ENCODE data around the gene WLS. TPM values are rescaled to one million over a fixed set of nuclear protein-coding genes. Genes with fewer than 3 reads are reported as not detected.

Gene WLS
- total and polyA plus RNA-seq, 3 experiments from 2014 or later: not detected

- H3K9me3 Mint-ChIP-seq: peaks cover 0 to under 1% (median 0%) of the 10 kb centered on the region in 5 donors
- CTCF ChIA-PET: no interaction called here
These were observed 91.0 kb downstream of the WLS start for GRCh38 chr1:68141071-68142021.

GRCh38 chr1:68140536-68140935 is 91.8 kb downstream of the WLS start:
- Histone ChIP-seq H3K9me3 (ENCODE audit: low read length) (no peaks in the 10 kb centered on the region), H3K27ac (ENCODE audit: low read depth, low read length) (no peak overlapping the region), H3K36me3 (ENCODE audit: insufficient read depth, low read length) (no peaks in the 10 kb centered on the region), H3K4me3 (ENCODE audit: low read length) (no peak overlapping the region), H3K4me1 (ENCODE audit: insufficient read depth, low read length) (no peaks in the 10 kb centered on the region), H3K27me3 (ENCODE audit: insufficient read depth, low read length, poor library complexity, severe bottlenecking) (no peaks in the 10 kb centered on the region)
- Mint-ChIP-seq H3K4me3 (no peak overlapping the region), H3K4me1 (no peaks in the 10 kb centered on the region), H3K27ac (no peak overlapping the region), H3K9me3 (no peaks in the 10 kb centered on the region), H3K36me3 (no peaks in the 10 kb centered on the region), H3K27me3 (peaks cover 0 to 4% of the 10 kb centered on the region in 2 donors)
- POLR2A ChIA-PET: no interaction called here
- CTCF ChIA-PET: no interaction called here
- DNase-seq: no peak

More at GRCh38 chr1:68141071-68142021, 91.0 kb downstream of the WLS start:
- Histone ChIP-seq H3K9me3 (ENCODE audit: low read length) (no peaks in the 10 kb centered on the region), H3K27me3 (ENCODE audit: insufficient read depth, low read length, poor library complexity, severe bottlenecking) (no peaks in the 10 kb centered on the region), H3K4me3 (ENCODE audit: low read length) (no peak overlapping the region), H3K4me1 (ENCODE audit: insufficient read depth, low read length) (no peaks in the 10 kb centered on the region), H3K27ac (ENCODE audit: low read depth, low read length) (no peak overlapping the region), H3K36me3 (ENCODE audit: insufficient read depth, low read length) (no peaks in the 10 kb centered on the region)
- no peak for DNase-seq
- no peak overlapping the region for H3K27ac Mint-ChIP-seq
- no peaks in the 10 kb centered on the region for H3K36me3 Mint-ChIP-seq
- H3K27me3 Mint-ChIP-seq: peaks cover 3 to 4% of the 10 kb centered on the region in 2 donors
- no peak overlapping the region for H3K4me3 Mint-ChIP-seq
- H3K4me1 Mint-ChIP-seq: no peaks in the 10 kb centered on the region
- POLR2A ChIA-PET: no interaction called here

GRCh38 chr1:68136187-68136586 is 96.1 kb downstream of the WLS start:
- peak overlapping the region in 1 of 8 donors; percentile 52 for H3K27ac Mint-ChIP-seq
- peaks cover 0 to 2% (median 0%) of the 10 kb centered on the region in 5 donors for H3K9me3 Mint-ChIP-seq
- H3K9me3 ChIP-seq (ENCODE audit: low read length): no peaks in the 10 kb centered on the region
- CTCF ChIA-PET: no interaction called here
- H3K36me3 Mint-ChIP-seq: no peaks in the 10 kb centered on the region
- peaks cover 0 to 5% of the 10 kb centered on the region in 2 donors for H3K27me3 Mint-ChIP-seq
- no peak for DNase-seq
- no peaks in the 10 kb centered on the region for H3K36me3 ChIP-seq (ENCODE audit: insufficient read depth, low read length)
- H3K4me1 ChIP-seq (ENCODE audit: insufficient read depth, low read length): no peaks in the 10 kb centered on the region
- H3K4me3 Mint-ChIP-seq: no peak overlapping the region
- POLR2A ChIA-PET: no interaction called here
- H3K27ac ChIP-seq (ENCODE audit: low read depth, low read length): no peak overlapping the region
- no peaks in the 10 kb centered on the region for H3K4me1 Mint-ChIP-seq
- H3K27me3 ChIP-seq (ENCODE audit: insufficient read depth, low read length, poor library complexity, severe bottlenecking): no peaks in the 10 kb centered on the region
- no peak overlapping the region for H3K4me3 ChIP-seq (ENCODE audit: low read length)

GRCh38 chr1:68132426-68133130 is 99.7 kb downstream of the WLS start:
- DNase-seq: no peak
- Mint-ChIP-seq H3K27ac (no peak overlapping the region), H3K27me3 (peaks cover 0 to 2% of the 10 kb centered on the region in 2 donors), H3K4me1 (no peaks in the 10 kb centered on the region), H3K4me3 (no peak overlapping the region), H3K36me3 (no peaks in the 10 kb centered on the region), H3K9me3 (peaks cover 0 to 2% (median 0%) of the 10 kb centered on the region in 5 donors)
- Histone ChIP-seq H3K9me3 (ENCODE audit: low read length) (no peaks in the 10 kb centered on the region), H3K36me3 (ENCODE audit: insufficient read depth, low read length) (no peaks in the 10 kb centered on the region), H3K4me1 (ENCODE audit: insufficient read depth, low read length) (no peaks in the 10 kb centered on the region), H3K4me3 (ENCODE audit: low read length) (no peak overlapping the region), H3K27ac (ENCODE audit: low read depth, low read length) (no peak overlapping the region), H3K27me3 (ENCODE audit: insufficient read depth, low read length, poor library complexity, severe bottlenecking) (no peaks in the 10 kb centered on the region)
- ChIA-PET CTCF (no interaction called here), POLR2A (no interaction called here)

- Histone ChIP-seq H3K27me3 (ENCODE audit: insufficient read depth, low read length, poor library complexity, severe bottlenecking) (no peaks in the 10 kb centered on the region), H3K4me1 (ENCODE audit: insufficient read depth, low read length) (no peaks in the 10 kb centered on the region), H3K9me3 (ENCODE audit: low read length) (no peaks in the 10 kb centered on the region), H3K27ac (ENCODE audit: low read depth, low read length) (no peak overlapping the region), H3K36me3 (ENCODE audit: insufficient read depth, low read length) (no peaks in the 10 kb centered on the region), H3K4me3 (ENCODE audit: low read length) (no peak overlapping the region)
- no peaks in the 10 kb centered on the region for H3K36me3 Mint-ChIP-seq
- H3K27ac Mint-ChIP-seq: no peak overlapping the region
- DNase-seq: no peak
- peaks cover 0 to 2% (median 0%) of the 10 kb centered on the region in 5 donors for H3K9me3 Mint-ChIP-seq
- no peaks in the 10 kb centered on the region for H3K4me1 Mint-ChIP-seq
- POLR2A ChIA-PET: no interaction called here
- H3K4me3 Mint-ChIP-seq: no peak overlapping the region
- peaks cover 0 to 2% of the 10 kb centered on the region in 2 donors for H3K27me3 Mint-ChIP-seq
- CTCF ChIA-PET: no interaction called here
These were observed 101.1 kb downstream of the WLS start for GRCh38 chr1:68131261-68131660.

GRCh38 chr1:68129536-68130250 is 102.6 kb downstream of the WLS start:
- Histone ChIP-seq H3K36me3 (ENCODE audit: insufficient read depth, low read length) (no peaks in the 10 kb centered on the region), H3K4me1 (ENCODE audit: insufficient read depth, low read length) (no peaks in the 10 kb centered on the region), H3K4me3 (ENCODE audit: low read length) (no peak overlapping the region), H3K27me3 (ENCODE audit: insufficient read depth, low read length, poor library complexity, severe bottlenecking) (no peaks in the 10 kb centered on the region), H3K27ac (ENCODE audit: low read depth, low read length) (no peak overlapping the region), H3K9me3 (ENCODE audit: low read length) (no peaks in the 10 kb centered on the region)
- DNase-seq: no peak
- no peak overlapping the region for H3K4me3 Mint-ChIP-seq
- peaks cover 0 to 2% (median 0%) of the 10 kb centered on the region in 5 donors for H3K9me3 Mint-ChIP-seq
- CTCF ChIA-PET: interaction anchor here (1.4 kb wide), 1 partner anchor 9 kb away, joined by 3 read pairs; no protein-coding TSS in a partner anchor
- H3K36me3 Mint-ChIP-seq: no peaks in the 10 kb centered on the region
- no peaks in the 10 kb centered on the region for H3K4me1 Mint-ChIP-seq
- no peak overlapping the region for H3K27ac Mint-ChIP-seq
- POLR2A ChIA-PET: no interaction called here
- H3K27me3 Mint-ChIP-seq: peaks cover 0 to 2% of the 10 kb centered on the region in 2 donors

GRCh38 chr1:68128820-68129219 is 103.5 kb downstream of the WLS start:
- H3K27ac Mint-ChIP-seq: no peak overlapping the region
- no peak overlapping the region for H3K4me3 ChIP-seq (ENCODE audit: low read length)
- H3K9me3 Mint-ChIP-seq: no peaks in the 10 kb centered on the region
- H3K9me3 ChIP-seq (ENCODE audit: low read length): no peaks in the 10 kb centered on the region
- H3K27me3 ChIP-seq (ENCODE audit: insufficient read depth, low read length, poor library complexity, severe bottlenecking): no peaks in the 10 kb centered on the region
- no peaks in the 10 kb centered on the region for H3K4me1 Mint-ChIP-seq
- no peaks in the 10 kb centered on the region for H3K36me3 ChIP-seq (ENCODE audit: insufficient read depth, low read length)
- H3K4me1 ChIP-seq (ENCODE audit: insufficient read depth, low read length): no peaks in the 10 kb centered on the region
- H3K36me3 Mint-ChIP-seq: no peaks in the 10 kb centered on the region
- H3K27ac ChIP-seq (ENCODE audit: low read depth, low read length): no peak overlapping the region
- peaks cover 0 to 2% of the 10 kb centered on the region in 2 donors for H3K27me3 Mint-ChIP-seq
- no peak overlapping the region for H3K4me3 Mint-ChIP-seq
- CTCF ChIA-PET: no interaction called here
- no peak for DNase-seq
- POLR2A ChIA-PET: no interaction called here

GRCh38 chr1:68128157-68128556 is 104.2 kb downstream of the WLS start:
- CTCF ChIA-PET: no interaction called here

More at GRCh38 chr1:68128157-68128556, 104.2 kb downstream of the WLS start:
- no peaks in the 10 kb centered on the region for H3K9me3 ChIP-seq (ENCODE audit: low read length)
- H3K27me3 Mint-ChIP-seq: no peaks in the 10 kb centered on the region
- no peak for DNase-seq
- no peaks in the 10 kb centered on the region for H3K27me3 ChIP-seq (ENCODE audit: insufficient read depth, low read length, poor library complexity, severe bottlenecking)
- H3K27ac Mint-ChIP-seq: no peak overlapping the region
- POLR2A ChIA-PET: no interaction called here
- H3K36me3 Mint-ChIP-seq: no peaks in the 10 kb centered on the region
- H3K4me3 Mint-ChIP-seq: no peak overlapping the region
- no peak overlapping the region for H3K4me3 ChIP-seq (ENCODE audit: low read length)
- H3K27ac ChIP-seq (ENCODE audit: low read depth, low read length): no peak overlapping the region
- no peaks in the 10 kb centered on the region for H3K4me1 Mint-ChIP-seq
- no peaks in the 10 kb centered on the region for H3K9me3 Mint-ChIP-seq
- H3K4me1 ChIP-seq (ENCODE audit: insufficient read depth, low read length): no peaks in the 10 kb centered on the region
- no peaks in the 10 kb centered on the region for H3K36me3 ChIP-seq (ENCODE audit: insufficient read depth, low read length)
